Measurements from ENCODE around the gene GNL2.
"Not testable (repeated sequence)": the region's sequence is repeated elsewhere in the genome, so short reads cannot be mapped to it uniquely, and the experiment has no call there.

Gene GNL2

GRCh38 chr1:37558411-37558810 lies 37.3 kb downstream of the GNL2 start:
- no peak for DNase-seq

- no peak for DNase-seq
Measured at GRCh38 chr1:37557402-37557801, 38.3 kb downstream of the GNL2 start.

- peak; percentile 28 for DNase-seq
Measured at GRCh38 chr1:37556712-37557196, 39.0 kb downstream of the GNL2 start, which contains the start of gene DNALI1. DNALI1 (plus strand) TSS chr1:37556940; CDS start chr1:37556995, 55 bp downstream.

- DNase-seq = peak; percentile 93
Measured at GRCh38 chr1:37553927-37554808, 41.6 kb downstream of the GNL2 start, which contains the start of gene SNIP1. SNIP1 (minus strand) TSS chr1:37554293; CDS start chr1:37554229, 64 bp downstream.

- DNase-seq = no peak
Measured at GRCh38 chr1:37553598-37553926, 42.2 kb downstream of the GNL2 start.

- no peak for DNase-seq
Measured at GRCh38 chr1:37549341-37549740, 46.4 kb downstream of the GNL2 start.

GRCh38 chr1:37545019-37545418 lies 50.7 kb downstream of the GNL2 start:
- DNase-seq = no peak

GRCh38 chr1:37544530-37544929 lies 51.2 kb downstream of the GNL2 start:
- no peak for DNase-seq

GRCh38 chr1:37540036-37540785 lies 55.5 kb downstream of the GNL2 start:
- no peak for DNase-seq

- DNase-seq = not testable (repeated sequence)
Measured at GRCh38 chr1:37539154-37539553, 56.6 kb downstream of the GNL2 start.

- DNase-seq = no peak
Measured at GRCh38 chr1:37537378-37537777, 58.4 kb downstream of the GNL2 start.

- no peak for DNase-seq
Measured at GRCh38 chr1:37533317-37534093, 62.2 kb downstream of the GNL2 start.

GRCh38 chr1:37532418-37533156 lies 63.1 kb downstream of the GNL2 start:
- DNase-seq = not testable (repeated sequence)

- DNase-seq = not testable (repeated sequence)
Measured at GRCh38 chr1:37529888-37530287, 65.8 kb downstream of the GNL2 start.

- DNase-seq = no peak
Measured at GRCh38 chr1:37519613-37520012, 76.1 kb downstream of the GNL2 start.

GRCh38 chr1:37518929-37519328 lies 76.8 kb downstream of the GNL2 start:
- DNase-seq = peak; percentile 61

- not testable (repeated sequence) for DNase-seq
Measured at GRCh38 chr1:37518241-37518640, 77.5 kb downstream of the GNL2 start.

- DNase-seq = no peak
Measured at GRCh38 chr1:37517569-37517968, 78.2 kb downstream of the GNL2 start.

Data from CD4-positive, alpha-beta T cell treated with Interferon gamma for 1 hour (primary cell).